Measurements from ENCODE around the gene RGS3.
A peak's percentile ranks its signal among the peaks of the same experiment; 100 is the strongest.
"Not testable (repeated sequence)": the region's sequence is repeated elsewhere in the genome, so short reads cannot be mapped to it uniquely, and the experiment has no call there.

RGS3 gene

GRCh38 chr9:113463418-113464285, at the start of gene RGS3:
TSS of gene RGS3 (plus strand) at chr9:113463727. CDS start at chr9:113463803, 76 bp downstream.
- no peak for DNase-seq

- no peak for DNase-seq
Measured at GRCh38 chr9:113416149-113416721, 47.3 kb upstream of the RGS3 start.

- DNase-seq, result no peak
Measured at GRCh38 chr9:113417370-113417769, 46.2 kb upstream of the RGS3 start.

- no peak for DNase-seq
Measured at GRCh38 chr9:113421726-113422125, 41.8 kb upstream of the RGS3 start.

- DNase-seq, result no peak
Measured at GRCh38 chr9:113425072-113425471, 38.5 kb upstream of the RGS3 start.

GRCh38 chr9:113426701-113427100, 36.8 kb upstream of the RGS3 start:
- no peak for DNase-seq

- DNase-seq, result peak; percentile 32
Measured at GRCh38 chr9:113427629-113428028, 35.9 kb upstream of the RGS3 start.

- DNase-seq, result no peak
Measured at GRCh38 chr9:113428062-113428615, 35.4 kb upstream of the RGS3 start.

GRCh38 chr9:113431191-113431590, 32.3 kb upstream of the RGS3 start:
- no peak for DNase-seq

- DNase-seq, result peak; percentile 55
Measured at GRCh38 chr9:113436728-113437515, 26.6 kb upstream of the RGS3 start.

GRCh38 chr9:113437716-113438115, 25.8 kb upstream of the RGS3 start:
- not testable (repeated sequence) for DNase-seq

GRCh38 chr9:113444736-113445135, 18.8 kb upstream of the RGS3 start:
- DNase-seq, result no peak

GRCh38 chr9:113446323-113446740, 17.2 kb upstream of the RGS3 start:
- peak; percentile 47 for DNase-seq

- no peak for DNase-seq
Measured at GRCh38 chr9:113449376-113449775, 14.2 kb upstream of the RGS3 start.

- DNase-seq, result no peak
Measured at GRCh38 chr9:113452113-113452605, 11.4 kb upstream of the RGS3 start.

- peak; percentile 86 for DNase-seq
Measured at GRCh38 chr9:113454914-113455761, 8.4 kb upstream of the RGS3 start.

- peak; percentile 60 for DNase-seq
Measured at GRCh38 chr9:113456235-113456634, 7.3 kb upstream of the RGS3 start.

GRCh38 chr9:113461285-113461684, 2.2 kb upstream of the RGS3 start:
- no peak for DNase-seq

GRCh38 chr9:113461943-113462342, 1.6 kb upstream of the RGS3 start:
- DNase-seq, result no peak

- no peak for DNase-seq
Measured at GRCh38 chr9:113462781-113463286, 693 bp upstream of the RGS3 start.

GRCh38 chr9:113464286-113464660, 746 bp downstream of the RGS3 start:
- DNase-seq, result no peak

GRCh38 chr9:113465599-113466140, 2.1 kb downstream of the RGS3 start:
- no peak for DNase-seq
